GM15510 (cell line): ENCODE results near the gene KDM4B.

Source experiments
- POLR2A ChIP-seq: IDR thresholded peaks from 3 replicates; pipeline ENCODE4 v1.6.1; 2011; ENCODE audit warnings: borderline replicate concordance; ENCODE audit not compliant: insufficient read length; ENCODE audit errors: extremely low read depth

Gene KDM4B

DNA sequence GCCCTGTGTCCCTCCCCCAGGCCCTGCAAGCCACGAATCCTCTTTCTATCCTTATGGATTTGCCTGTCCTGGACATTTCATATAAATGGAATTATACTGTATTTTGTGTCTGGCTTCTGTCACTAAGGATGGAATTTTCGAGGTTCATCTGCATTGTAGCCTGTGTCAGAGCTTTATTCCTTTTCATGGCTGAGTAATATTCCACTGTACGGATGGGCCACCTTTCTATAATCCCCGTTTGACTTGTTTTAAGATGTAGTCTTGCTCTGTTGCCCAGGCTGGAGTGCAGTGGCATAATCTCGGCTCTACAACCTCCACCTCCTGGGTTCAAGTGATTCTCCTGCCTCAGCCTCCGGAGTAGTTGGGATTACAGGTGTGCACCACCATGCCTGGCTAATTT, 3.9 kb upstream of the KDM4B start:
- TF ChIP-seq POLR2A = no peak

DNA sequence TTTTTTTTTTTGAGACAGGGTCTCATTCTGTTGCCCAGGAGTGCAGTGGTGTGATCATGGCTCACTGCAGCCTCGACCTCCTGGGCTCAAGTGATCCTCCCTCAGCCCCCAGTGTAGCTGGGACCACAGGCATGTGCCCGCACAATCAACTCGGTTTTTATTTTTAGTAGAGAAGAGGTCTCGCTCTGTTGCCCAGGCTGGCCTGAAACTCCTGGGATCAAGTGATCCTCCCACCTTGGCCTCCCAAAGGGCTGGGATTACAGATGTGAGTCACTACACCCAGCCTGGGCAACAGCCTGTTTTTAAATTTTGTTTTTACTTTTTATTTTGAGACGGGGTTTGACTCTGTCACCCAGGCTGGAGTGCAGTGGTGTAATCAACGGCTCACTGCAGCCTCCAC, 2.3 kb upstream of the KDM4B start:
- TF ChIP-seq POLR2A = no peak

- no peak for TF ChIP-seq POLR2A
These were observed 1.0 kb upstream of the KDM4B start for GRCh38 chr19:4967738-4968461.

DNA sequence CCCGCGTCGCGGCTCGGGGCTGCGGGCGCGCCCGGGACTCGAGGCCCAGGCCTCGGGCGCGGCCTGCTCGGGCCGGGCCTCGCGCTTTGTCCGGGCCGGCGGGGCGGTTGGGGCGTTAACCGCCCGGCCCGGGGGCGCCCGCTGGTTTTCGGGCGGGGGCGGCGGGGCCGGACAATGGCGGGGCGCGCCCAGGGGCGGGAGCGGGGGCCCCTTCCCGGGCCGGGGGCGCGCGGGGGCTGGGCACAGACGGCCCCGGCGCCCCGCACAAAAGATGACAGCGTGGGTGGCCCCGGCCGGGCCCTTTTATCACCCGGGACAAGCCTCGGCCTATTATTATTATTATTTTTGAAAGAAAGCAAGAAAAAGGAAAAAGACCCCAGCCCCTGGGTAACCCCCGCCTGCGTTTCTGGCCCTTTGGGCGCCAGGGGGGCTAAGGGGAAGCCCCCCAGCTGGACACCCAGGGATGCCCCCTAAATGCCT, 419 bp downstream of the KDM4B start:
- TF ChIP-seq POLR2A = no peak

GRCh38 chr19:4969772-4970531, 1.0 kb downstream of the KDM4B start:
- no peak for TF ChIP-seq POLR2A

DNA sequence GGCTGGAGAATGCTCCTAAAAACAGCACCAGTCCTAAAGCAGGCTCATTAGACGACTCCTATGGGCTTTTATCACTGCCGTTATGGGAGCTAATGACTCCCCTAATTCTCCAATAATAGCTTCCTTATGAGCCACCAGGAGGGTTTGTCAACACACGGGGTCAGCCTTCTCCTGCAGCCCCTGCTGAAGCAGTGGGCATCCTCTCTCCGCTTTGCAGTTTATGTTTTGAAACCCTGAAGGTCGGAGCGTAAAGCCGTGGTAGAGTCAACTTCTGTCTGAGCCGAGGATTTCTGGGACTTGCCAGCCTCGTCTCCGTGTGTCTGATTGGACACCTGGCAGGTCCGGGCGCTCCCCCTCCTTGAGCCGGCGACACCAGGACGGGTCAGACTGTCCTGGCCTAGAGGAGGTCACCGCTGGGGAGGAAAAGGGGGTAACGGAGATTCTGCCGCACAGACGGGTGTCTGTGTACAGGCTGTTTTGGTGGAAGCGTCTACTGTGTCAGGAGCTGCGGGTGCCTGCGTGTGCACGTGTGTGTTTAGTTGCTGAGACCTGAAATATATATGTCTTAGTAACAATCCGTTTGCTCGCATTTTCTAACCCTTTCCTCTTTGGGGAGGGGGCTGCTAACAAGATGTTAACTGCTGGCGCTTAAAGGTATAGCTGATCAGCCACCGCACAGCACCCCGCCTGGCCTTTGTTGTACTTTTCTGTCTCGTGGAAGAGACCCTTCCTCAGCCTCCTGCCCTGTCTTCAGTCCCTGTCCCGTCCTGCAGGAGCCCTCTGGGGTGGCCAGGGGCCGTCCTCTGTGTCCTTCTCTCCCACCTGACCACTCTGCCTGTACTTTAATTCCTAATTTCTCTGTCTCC, 1.9 kb downstream of the KDM4B start:
- no peak for TF ChIP-seq POLR2A

- no peak for TF ChIP-seq POLR2A
These were observed 2.5 kb downstream of the KDM4B start for GRCh38 chr19:4971424-4971793.

DNA sequence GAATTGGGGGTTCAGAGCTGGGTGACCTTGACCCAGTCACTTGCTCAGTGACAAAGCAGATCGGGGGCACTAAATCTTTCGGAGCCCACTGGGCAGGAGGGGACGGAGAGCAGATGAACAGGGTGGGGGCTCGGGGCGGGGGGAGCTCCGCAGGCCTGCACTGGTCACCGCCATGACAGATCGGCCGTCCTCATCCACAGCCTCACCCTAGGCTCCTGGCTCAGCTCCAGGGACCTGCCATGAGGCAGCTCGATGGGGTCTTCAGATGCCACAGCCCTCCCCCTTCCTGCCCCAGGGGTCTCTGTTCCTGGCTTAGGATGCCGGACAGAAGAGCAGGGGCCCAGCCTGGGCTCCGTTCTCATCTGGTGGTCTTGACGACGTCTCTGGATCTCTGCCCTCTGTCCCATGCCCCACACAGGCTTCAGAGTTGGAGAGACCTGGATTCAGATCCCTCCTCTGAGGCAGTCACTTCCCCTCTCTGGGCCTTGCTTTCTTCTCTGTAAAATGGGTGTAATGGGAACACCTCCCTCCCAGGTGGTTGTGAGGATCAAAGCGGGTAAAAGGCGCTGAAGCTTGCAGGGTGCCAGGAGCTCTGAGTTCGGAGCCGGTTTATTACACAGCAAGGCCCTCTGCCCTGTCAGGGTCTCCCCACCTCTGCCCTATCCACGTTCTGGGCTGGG, 3.0 kb downstream of the KDM4B start:
- no peak for TF ChIP-seq POLR2A

DNA sequence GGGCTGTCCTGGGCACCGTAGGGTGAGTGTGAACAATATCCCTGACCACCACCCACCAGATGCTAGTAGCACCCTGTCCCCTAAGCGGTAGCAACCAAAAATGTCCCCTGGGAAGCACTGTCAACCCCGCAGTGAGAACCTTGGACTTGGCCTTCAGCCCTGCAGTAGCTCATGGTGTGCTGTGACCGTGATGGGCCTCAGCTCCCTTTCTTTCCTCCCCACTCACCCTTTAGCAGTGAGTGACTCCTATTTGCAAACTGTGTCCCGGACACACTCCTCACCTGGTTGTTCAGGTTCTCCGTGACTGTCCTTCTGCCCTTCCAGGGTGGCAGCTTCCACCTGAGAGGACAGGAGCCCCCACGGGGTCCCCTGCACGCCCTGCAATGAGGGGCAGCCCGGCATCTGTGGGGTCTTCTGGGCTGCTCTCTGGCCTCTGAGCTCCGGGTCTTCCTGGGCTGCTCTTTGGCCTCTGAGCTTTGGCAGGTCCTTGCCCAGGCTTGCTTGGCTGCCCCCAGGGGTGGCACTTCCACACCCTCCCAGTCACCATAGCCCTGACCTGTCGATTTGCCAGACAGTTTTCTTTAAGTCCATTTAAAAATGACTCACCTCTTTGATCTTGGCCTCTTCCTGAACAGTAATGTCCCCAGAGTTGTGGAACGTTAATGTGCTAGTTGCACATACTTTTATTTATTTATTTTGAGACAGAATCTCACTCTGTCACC, 3.8 kb downstream of the KDM4B start:
- no peak for TF ChIP-seq POLR2A

- TF ChIP-seq POLR2A = no peak
These were observed 6.1 kb downstream of the KDM4B start for GRCh38 chr19:4974880-4975469.

GRCh38 chr19:4976401-4977298, 7.7 kb downstream of the KDM4B start:
- no peak for TF ChIP-seq POLR2A

DNA sequence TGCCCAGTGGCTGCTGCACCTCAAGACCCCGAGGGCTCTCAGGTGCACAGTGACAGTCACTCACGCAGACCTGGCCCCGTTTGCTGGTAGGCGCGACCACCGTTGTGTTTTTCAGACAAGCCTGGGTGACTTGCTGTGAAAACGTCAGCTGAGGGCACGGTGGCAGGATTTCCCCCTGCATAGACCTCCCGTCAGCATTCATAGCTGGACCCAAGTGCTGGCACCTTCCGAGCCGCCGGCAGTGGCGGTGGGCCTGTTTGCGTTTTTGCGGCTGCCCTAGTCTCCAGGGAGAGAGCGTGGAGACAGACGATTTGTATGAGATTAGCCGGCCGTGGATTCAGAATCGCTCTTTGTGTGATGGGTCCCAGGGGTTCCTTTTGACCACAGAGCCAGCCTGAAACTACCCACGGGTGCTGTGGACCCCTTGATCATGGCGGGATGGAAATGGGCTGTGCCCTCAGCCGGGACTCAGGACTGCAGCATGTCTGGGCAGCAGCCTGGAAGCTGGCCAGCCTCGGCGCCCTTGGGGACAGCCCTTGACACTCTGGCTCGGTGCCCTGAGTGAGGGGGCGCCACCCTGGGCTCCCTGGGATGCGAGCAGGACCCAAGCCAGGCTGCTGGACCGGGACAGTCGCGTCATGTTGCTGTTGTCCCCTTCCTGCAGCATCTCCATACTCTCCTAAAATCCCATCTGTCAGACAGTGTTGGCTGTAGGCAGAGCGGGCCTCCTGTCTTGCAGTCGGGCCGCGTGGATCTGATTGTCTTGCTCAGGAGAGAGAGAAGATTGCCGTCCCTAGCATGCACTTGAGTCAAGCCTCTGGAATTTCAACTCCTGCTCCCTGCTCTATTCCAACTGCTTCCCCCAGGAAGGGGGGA, 8.6 kb downstream of the KDM4B start:
- no peak for TF ChIP-seq POLR2A
